DLD1 (cell line): ENCODE measurements around the gene ASTN2.

ENCODE experiments used
- in situ Hi-C: cut with HindIII; loops from 2 replicates; pipeline ENCODE4 v1.10.0; 2017; ENCODE audit warnings: low sequenced_read_pairs

The ASTN2 gene

DNA sequence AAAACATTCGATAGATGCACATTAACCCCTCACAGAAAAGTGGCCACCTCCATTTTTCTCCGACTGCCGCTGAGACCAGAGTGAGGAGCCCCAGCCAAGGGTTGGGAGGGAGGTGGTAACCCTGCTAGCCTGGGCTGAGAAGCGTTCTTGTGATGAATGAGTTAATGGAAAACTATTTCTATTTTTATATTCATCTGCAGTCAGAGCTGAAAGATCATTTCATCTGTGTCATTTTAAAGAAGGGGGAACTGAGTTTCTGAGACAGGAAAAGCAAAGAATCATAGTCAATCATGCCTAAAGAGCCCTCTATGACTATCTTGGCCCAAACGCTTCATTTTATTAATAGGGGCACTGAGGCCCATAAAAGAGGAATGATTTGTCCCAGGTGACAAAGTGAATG lies 1031.7 kb downstream of the ASTN2 start:
- in situ Hi-C loops = no loop called here

DNA sequence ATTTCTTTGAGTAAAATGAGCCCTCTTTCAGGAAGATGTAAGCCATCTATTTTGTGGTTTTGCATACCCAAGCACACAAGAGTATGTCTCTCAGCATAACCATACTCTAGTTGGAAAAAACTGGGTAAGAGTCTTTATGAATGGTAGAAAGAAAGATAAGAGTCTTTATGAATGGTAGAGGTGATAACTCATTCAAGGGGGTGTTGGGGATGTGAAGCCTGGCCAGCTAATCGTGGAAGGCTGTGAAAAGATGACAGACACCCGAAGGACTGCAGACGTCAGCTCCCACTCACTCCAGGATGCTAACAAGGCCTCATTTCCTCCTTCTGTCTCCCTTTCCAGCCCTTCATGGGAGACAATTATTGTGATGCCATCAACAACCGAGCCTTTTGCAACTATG lies 1032.8 kb downstream of the ASTN2 start:
- in situ Hi-C loops = no loop called here

DNA sequence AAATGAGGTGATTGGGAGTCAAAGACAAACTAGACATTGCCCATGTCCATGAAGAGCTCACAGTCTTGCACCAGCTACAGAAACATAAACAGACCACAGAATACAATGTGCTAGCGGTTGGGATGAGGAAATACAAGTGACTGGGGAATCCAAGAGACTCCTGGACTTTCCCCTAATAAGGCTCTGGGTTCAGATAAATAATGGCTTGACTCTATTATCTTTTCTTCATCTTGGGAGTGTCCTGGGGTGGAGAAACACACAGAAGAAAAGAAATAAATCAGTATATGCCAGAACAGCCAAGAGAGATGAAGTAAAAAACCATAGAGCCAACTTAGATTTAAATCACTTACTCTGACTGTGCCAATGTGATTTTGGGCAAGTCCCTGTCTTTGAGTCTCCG lies 1033.5 kb downstream of the ASTN2 start:
- in situ Hi-C loops = no loop called here

DNA sequence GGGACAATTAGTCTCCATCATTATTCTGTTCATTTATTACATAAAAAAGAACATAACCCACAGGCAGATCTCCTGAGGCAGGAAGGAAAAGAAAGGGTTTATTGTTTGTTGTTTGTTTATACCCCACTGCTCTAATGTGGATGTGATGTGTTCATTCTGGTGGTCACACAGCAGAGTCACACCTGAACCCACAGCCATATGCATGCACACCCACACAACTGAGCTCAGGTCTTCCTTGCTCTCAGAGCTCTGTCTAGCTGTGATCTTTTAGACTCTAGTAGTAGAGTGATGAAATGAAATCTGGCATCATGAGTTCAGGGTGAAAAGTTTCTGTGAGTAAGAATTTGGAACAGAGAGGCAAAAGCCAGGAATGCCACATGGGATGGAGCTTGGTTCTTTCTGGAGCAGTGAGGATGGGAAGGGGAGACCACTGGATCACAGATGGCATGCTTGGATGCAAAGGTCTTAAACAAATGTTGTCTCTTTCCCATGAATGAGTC lies 1034.3 kb downstream of the ASTN2 start:
- in situ Hi-C loops = no loop called here

DNA sequence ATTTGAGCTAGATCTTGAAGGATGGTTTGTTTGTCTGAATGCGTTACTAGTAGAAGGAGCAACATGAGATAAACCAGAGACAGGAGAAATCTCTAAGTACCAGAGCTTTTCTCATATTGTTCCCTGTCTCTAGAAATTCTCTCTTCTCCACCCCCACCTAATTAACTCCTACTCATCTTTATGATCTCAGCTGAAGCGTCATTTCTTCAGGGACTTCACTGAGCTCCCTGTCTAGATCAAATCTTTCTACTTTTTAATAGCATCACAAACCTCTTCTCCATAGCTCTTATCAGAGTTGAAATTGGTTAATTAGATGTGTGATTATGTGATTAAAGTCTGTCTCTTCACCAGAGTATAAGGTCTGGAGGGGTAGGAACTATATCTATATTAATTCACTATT lies 1035.0 kb downstream of the ASTN2 start:
- in situ Hi-C loops = no loop called here

DNA sequence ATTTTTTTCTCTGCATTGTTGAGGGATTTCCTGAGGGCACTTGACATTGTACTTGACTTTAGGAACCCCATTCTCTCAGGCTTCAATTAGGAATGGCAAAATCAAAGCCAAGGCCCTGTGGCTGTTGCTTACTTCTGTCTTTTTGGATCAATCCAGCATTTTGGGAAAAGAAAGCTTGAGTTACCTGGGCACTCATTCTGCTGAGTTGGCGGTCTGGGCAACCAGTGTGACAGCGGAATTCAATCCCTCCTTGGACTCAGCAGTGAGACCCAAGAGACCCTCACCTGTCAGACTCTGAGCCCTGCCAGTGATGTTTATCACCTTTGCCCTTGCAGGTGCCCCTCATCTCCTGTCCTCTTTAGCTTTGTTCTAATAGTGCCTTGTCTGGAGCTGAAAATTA lies 1036.0 kb downstream of the ASTN2 start:
- in situ Hi-C loops = no loop called here

DNA sequence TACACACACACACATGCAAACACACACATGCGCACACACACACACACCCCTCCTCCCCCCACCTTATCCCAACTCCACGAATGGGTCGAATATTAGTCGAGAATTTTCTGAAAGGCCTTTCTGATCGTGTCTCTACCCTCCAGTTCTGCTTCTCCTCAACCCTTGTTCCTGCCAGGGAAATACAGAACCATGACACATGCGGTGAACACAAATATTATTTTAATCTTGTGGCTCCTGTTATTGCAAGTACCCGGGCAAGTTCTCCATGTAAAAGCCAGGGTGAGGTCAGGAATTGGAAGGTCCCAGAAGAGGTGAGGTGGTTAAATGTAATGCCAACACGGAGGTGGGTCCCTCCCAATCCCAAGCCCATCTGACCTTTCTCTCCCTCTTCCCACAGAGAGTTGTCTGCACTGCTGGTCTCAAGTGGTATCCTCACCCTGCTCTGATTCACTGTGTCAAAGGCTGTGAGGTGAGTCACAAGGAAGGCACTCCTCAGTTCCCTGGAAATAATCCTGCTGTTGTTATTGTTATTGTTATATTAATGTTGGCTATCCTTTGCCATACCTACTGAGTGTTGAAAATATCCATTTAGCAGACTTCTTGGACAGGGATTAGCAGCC lies 1037.6 kb downstream of the ASTN2 start:
- in situ Hi-C loops = no loop called here
